ENCODE results near the gene EXTL2. TPM values are rescaled to one million over a fixed set of nuclear protein-coding genes. Genes with fewer than 3 reads are reported as not detected.

EXTL2 gene
- total RNA-seq, 1 experiment from 2014 or later = 9.8 TPM

GRCh38 chr1:100852976-100853375, 41.7 kb downstream of the EXTL2 start:
- ChIA-PET POLR2A (no interaction called here), CTCF (no interaction called here)
- TF ChIP-seq POLR2AphosphoS5 (IDR thresholded peaks at IDR 0.05; ENCODE audit: low read depth, low read length) (no peak), REST (IDR thresholded peaks at IDR 0.05; ENCODE audit: insufficient read depth in 1 of 2, low read depth in 2 of 2, low read length in 1 of 2) (no peak), TCF7L2 (IDR thresholded peaks at IDR 0.05; ENCODE audit: low read depth, low read length) (no peak), CTCF (IDR thresholded peaks at IDR 0.05) (no peak), SIN3A (IDR thresholded peaks at IDR 0.05; ENCODE audit: borderline replicate concordance, insufficient read depth, low read depth, low read length) (no peak)
- H3K9me3 ChIP-seq (ENCODE audit: control insufficient read depth, insufficient read depth, low read depth, low read length) = no peaks in the 10 kb centered on the region
- intact Hi-C loops (cut with micrococcal nuclease; ENCODE audit: unreplicated experiment) (no loop called here), in situ Hi-C loops (cut with HindIII; ENCODE audit: low pct_unique_long_range_greater_than_20kb, low sequenced_read_pairs) (no loop called here)
- BruUV-seq (replicated peaks) = no TSS peak
- DNase-seq (ENCODE audit: low read depth, low spot score) = no peak
- no peak overlapping the region for H3K4me3 ChIP-seq (ENCODE audit: low read depth in 2 of 2, low read length in 2 of 2)
- no peaks in the 10 kb centered on the region for H3K27me3 ChIP-seq (ENCODE audit: control insufficient read depth, insufficient read depth, low read length)
- ATAC-seq = no peak
- H3K27ac ChIP-seq (ENCODE audit: low read length) = no peak overlapping the region
- H3K36me3 ChIP-seq (ENCODE audit: control insufficient read depth, insufficient read depth, low read length) = no peaks in the 10 kb centered on the region
- no peaks in the 10 kb centered on the region for H3K4me1 ChIP-seq (ENCODE audit: control insufficient read depth, insufficient read depth, low read length)

- Histone ChIP-seq H3K36me3 (ENCODE audit: control insufficient read depth, insufficient read depth, low read length) (no peaks in the 10 kb centered on the region), H3K4me3 (ENCODE audit: low read depth in 2 of 2, low read length in 2 of 2) (no peak overlapping the region), H3K9me3 (ENCODE audit: control insufficient read depth, insufficient read depth, low read depth, low read length) (no peaks in the 10 kb centered on the region), H3K4me1 (ENCODE audit: control insufficient read depth, insufficient read depth, low read length) (no peaks in the 10 kb centered on the region), H3K27me3 (ENCODE audit: control insufficient read depth, insufficient read depth, low read length) (no peaks in the 10 kb centered on the region), H3K27ac (ENCODE audit: low read length) (no peak overlapping the region)
- TF ChIP-seq POLR2AphosphoS5 (IDR thresholded peaks at IDR 0.05; ENCODE audit: low read depth, low read length) (no peak), REST (IDR thresholded peaks at IDR 0.05; ENCODE audit: insufficient read depth in 1 of 2, low read depth in 2 of 2, low read length in 1 of 2) (no peak), SIN3A (IDR thresholded peaks at IDR 0.05; ENCODE audit: borderline replicate concordance, insufficient read depth, low read depth, low read length) (no peak), CTCF (IDR thresholded peaks at IDR 0.05) (no peak), TCF7L2 (IDR thresholded peaks at IDR 0.05; ENCODE audit: low read depth, low read length) (no peak)
- no TSS peak for BruUV-seq (replicated peaks)
- in situ Hi-C loops (cut with HindIII; ENCODE audit: low pct_unique_long_range_greater_than_20kb, low sequenced_read_pairs) = no loop called here
- ChIA-PET POLR2A (no interaction called here), CTCF (no interaction called here)
- ATAC-seq = no peak
- DNase-seq (ENCODE audit: low read depth, low spot score) = no peak
- intact Hi-C loops (cut with micrococcal nuclease; ENCODE audit: unreplicated experiment) = no loop called here
Observed at GRCh38 chr1:100851726-100852125, 42.9 kb downstream of the EXTL2 start.

Data from Panc1 (cell line).